ENCODE data around the gene CNKSR3.

CNKSR3 gene

GRCh38 chr6:154448448-154449096 lies 61.9 kb downstream of the CNKSR3 start:
- DNase-seq, result no peak

- DNase-seq, result no peak
These were observed 62.5 kb downstream of the CNKSR3 start for GRCh38 chr6:154447954-154448353.

GRCh38 chr6:154446984-154447383 lies 63.5 kb downstream of the CNKSR3 start:
- no peak for DNase-seq

- no peak for DNase-seq
These were observed 65.1 kb downstream of the CNKSR3 start for GRCh38 chr6:154445417-154445816.

- no peak for DNase-seq
These were observed 68.5 kb downstream of the CNKSR3 start for GRCh38 chr6:154441995-154442310.

- no peak for DNase-seq
These were observed 70.0 kb downstream of the CNKSR3 start for GRCh38 chr6:154440422-154441043.

- DNase-seq, result no peak
These were observed 70.5 kb downstream of the CNKSR3 start for GRCh38 chr6:154440022-154440421.

- DNase-seq, result no peak
These were observed 71.5 kb downstream of the CNKSR3 start for GRCh38 chr6:154438882-154439415.

GRCh38 chr6:154435400-154435945 lies 75.0 kb downstream of the CNKSR3 start:
- DNase-seq, result no peak

GRCh38 chr6:154434662-154435061 lies 75.8 kb downstream of the CNKSR3 start:
- no peak for DNase-seq

GRCh38 chr6:154433477-154434241 lies 76.8 kb downstream of the CNKSR3 start:
- DNase-seq, result no peak

GRCh38 chr6:154432533-154433476 lies 77.7 kb downstream of the CNKSR3 start:
- DNase-seq, result no peak

- DNase-seq, result no peak
These were observed 80.0 kb downstream of the CNKSR3 start for GRCh38 chr6:154430481-154430919.

GRCh38 chr6:154429711-154430110 lies 80.8 kb downstream of the CNKSR3 start:
- DNase-seq, result no peak

- no peak for DNase-seq
These were observed 81.6 kb downstream of the CNKSR3 start for GRCh38 chr6:154428897-154429296.

GRCh38 chr6:154427446-154427845 lies 83.0 kb downstream of the CNKSR3 start:
- DNase-seq, result no peak

GRCh38 chr6:154426997-154427396 lies 83.5 kb downstream of the CNKSR3 start:
- no peak for DNase-seq

GRCh38 chr6:154425034-154425433 lies 85.5 kb downstream of the CNKSR3 start:
- DNase-seq, result no peak

- no peak for DNase-seq
These were observed 96.3 kb downstream of the CNKSR3 start for GRCh38 chr6:154414021-154414813.

GRCh38 chr6:154412106-154412820 lies 98.2 kb downstream of the CNKSR3 start:
- DNase-seq, result no peak

GRCh38 chr6:154411076-154411475 lies 99.4 kb downstream of the CNKSR3 start:
- DNase-seq, result no peak

Measured in CD4-positive, alpha-beta T cell treated with Interleukin-4 for 4 hours (primary cell).